Stimulated activated CD4-positive, alpha-beta T cell treated with anti-CD3 and anti-CD28 coated beads, Interleukin-2, amount 100 ng/mL, for 4 hours (primary cell): ENCODE data around the gene FNDC11.
A peak's percentile ranks its signal among the peaks of the same experiment; 100 is the strongest.
"Not testable (repeated sequence)": the region's sequence is repeated elsewhere in the genome, so short reads cannot be mapped to it uniquely, and the experiment has no call there.

ENCODE experiments used
- DNase-seq: peaks from one replicate; pipeline ENCODE4 v3.0.0-alpha.2; 2020; ENCODE audit warnings: low read depth

The FNDC11 gene

GRCh38 chr20:63553933-63554290, at the start of gene FNDC11:
Gene FNDC11, plus strand, starts transcription at chr20:63554159. Its CDS starts 1,505 bp downstream, at chr20:63555664.
- DNase-seq = peak; percentile 56

- no peak for DNase-seq
These were observed 49.3 kb upstream of the FNDC11 start for GRCh38 chr20:63504642-63505041.

- no peak for DNase-seq
These were observed 48.7 kb upstream of the FNDC11 start for GRCh38 chr20:63505281-63505680.

- DNase-seq = no peak
These were observed 48.2 kb upstream of the FNDC11 start for GRCh38 chr20:63505723-63506122.

GRCh38 chr20:63507083-63507743, 46.7 kb upstream of the FNDC11 start:
- no peak for DNase-seq

GRCh38 chr20:63508072-63508768, 45.7 kb upstream of the FNDC11 start:
- DNase-seq = no peak

- no peak for DNase-seq
These were observed 44.8 kb upstream of the FNDC11 start for GRCh38 chr20:63509088-63509564.

GRCh38 chr20:63513207-63513606, 40.8 kb upstream of the FNDC11 start:
- DNase-seq = no peak

- DNase-seq = not testable (repeated sequence)
These were observed 39.4 kb upstream of the FNDC11 start for GRCh38 chr20:63514520-63514919.

GRCh38 chr20:63517376-63518309, 36.3 kb upstream of the FNDC11 start:
- no peak for DNase-seq

- no peak for DNase-seq
These were observed 35.6 kb upstream of the FNDC11 start for GRCh38 chr20:63518351-63518861.

- no peak for DNase-seq
These were observed 34.9 kb upstream of the FNDC11 start for GRCh38 chr20:63518946-63519667.

GRCh38 chr20:63519668-63520503, 34.1 kb upstream of the FNDC11 start:
- peak; percentile 40 for DNase-seq

GRCh38 chr20:63520504-63520933, 33.4 kb upstream of the FNDC11 start, which contains the start of gene PPDPF:
Gene PPDPF, plus strand, starts transcription at chr20:63520765. Its CDS starts 544 bp downstream, at chr20:63521309.
- peak; percentile 78 for DNase-seq

GRCh38 chr20:63520934-63521601, 32.9 kb upstream of the FNDC11 start:
- peak; percentile 52 for DNase-seq

GRCh38 chr20:63521602-63522001, 32.4 kb upstream of the FNDC11 start:
- no peak for DNase-seq

- DNase-seq = no peak
These were observed 31.7 kb upstream of the FNDC11 start for GRCh38 chr20:63522091-63522868.

- no peak for DNase-seq
These were observed 30.9 kb upstream of the FNDC11 start for GRCh38 chr20:63522981-63523611.

GRCh38 chr20:63525185-63525584, 28.8 kb upstream of the FNDC11 start:
- no peak for DNase-seq
